Mesothelial cell of epicardium (in vitro differentiated cells): ENCODE measurements around the gene CD37. TPM values are rescaled to one million over a fixed set of nuclear protein-coding genes. Genes with fewer than 3 reads are reported as not detected.

ENCODE experiments used
- DNase-seq, 2 experiments: peaks; one replicate each; pipeline ENCODE4 v3.0.0; 2021; ENCODE audit warnings: low spot score in 2 of 2; ENCODE audit not compliant: unreplicated experiment in 2 of 2
- H3K27ac Mint-ChIP-seq: 2 replicates; pipeline ENCODE4 v1.8.0; 2021; ENCODE audit warnings: mixed read lengths
- H3K27me3 Mint-ChIP-seq: 2 replicates; pipeline ENCODE4 v1.8.0; 2021; ENCODE audit warnings: low read depth, mixed read lengths
- H3K36me3 Mint-ChIP-seq: 2 replicates; pipeline ENCODE4 v1.8.0; 2021; ENCODE audit warnings: mixed read lengths
- H3K4me1 Mint-ChIP-seq: 2 replicates; pipeline ENCODE4 v1.8.0; 2021; ENCODE audit warnings: mixed read lengths
- H3K4me3 Mint-ChIP-seq: 2 replicates; pipeline ENCODE4 v1.8.0; 2021; ENCODE audit warnings: mild to moderate bottlenecking, moderate library complexity, mixed read lengths
- H3K9me3 Mint-ChIP-seq: 2 replicates; pipeline ENCODE4 v1.8.0; 2021; ENCODE audit warnings: mixed read lengths
- CTCF ChIP-seq: fragments of 200-600 bp; sonication (generic); IDR thresholded peaks from one replicate; pipeline ENCODE4 v1.5.0; 2021; ENCODE audit warnings: antibody characterized with exemption; ENCODE audit not compliant: unreplicated experiment
- total RNA-seq: library from RNA; stranded (reverse); gene quantifications from 3 replicates; pipeline ENCODE4 v1.2.1, GENCODE V29; 2021

Gene CD37
- total RNA-seq, 1 donor from 2014 or later, result not detected

- TF ChIP-seq CTCF, result no peak
- no peak overlapping the region for H3K4me3 Mint-ChIP-seq
- H3K27ac Mint-ChIP-seq, result no peak overlapping the region
- DNase-seq, result no peak
- peaks cover 3% of the 10 kb centered on the region for H3K36me3 Mint-ChIP-seq
- H3K27me3 Mint-ChIP-seq, result peaks cover 4% of the 10 kb centered on the region
- peaks cover 9% of the 10 kb centered on the region for H3K4me1 Mint-ChIP-seq
- H3K9me3 Mint-ChIP-seq, result no peaks in the 10 kb centered on the region
Measured at GRCh38 chr19:49333418-49333805, 1.8 kb upstream of the CD37 start.

GRCh38 chr19:49333811-49334288 lies 1.4 kb upstream of the CD37 start:
- no peak for DNase-seq
- Mint-ChIP-seq H3K36me3 (peaks cover 2% of the 10 kb centered on the region), H3K4me3 (no peak overlapping the region), H3K4me1 (peaks cover 13% of the 10 kb centered on the region), H3K27me3 (peaks cover 8% of the 10 kb centered on the region), H3K27ac (no peak overlapping the region), H3K9me3 (no peaks in the 10 kb centered on the region)
- TF ChIP-seq CTCF, result no peak

- Mint-ChIP-seq H3K27me3 (peaks cover 9% of the 10 kb centered on the region), H3K27ac (no peak overlapping the region), H3K9me3 (no peaks in the 10 kb centered on the region), H3K4me1 (peaks cover 20% of the 10 kb centered on the region), H3K4me3 (no peak overlapping the region), H3K36me3 (peaks cover 4% of the 10 kb centered on the region)
- TF ChIP-seq CTCF, result no peak
- no peak for DNase-seq
Measured at GRCh38 chr19:49335784-49336481, 727 bp downstream of the CD37 start.

- peaks cover 9% of the 10 kb centered on the region for H3K27me3 Mint-ChIP-seq
- peaks cover 4% of the 10 kb centered on the region for H3K36me3 Mint-ChIP-seq
- DNase-seq, result no peak
- H3K27ac Mint-ChIP-seq, result peak overlapping the region; percentile 64
- no peak for TF ChIP-seq CTCF
- no peak overlapping the region for H3K4me3 Mint-ChIP-seq
- peaks cover 20% of the 10 kb centered on the region for H3K4me1 Mint-ChIP-seq
- H3K9me3 Mint-ChIP-seq, result no peaks in the 10 kb centered on the region
Measured at GRCh38 chr19:49336482-49337266, 1.5 kb downstream of the CD37 start.

GRCh38 chr19:49337267-49338022 lies 2.2 kb downstream of the CD37 start:
- peaks cover 20% of the 10 kb centered on the region for H3K4me1 Mint-ChIP-seq

More at GRCh38 chr19:49337267-49338022, 2.2 kb downstream of the CD37 start:
- H3K27ac Mint-ChIP-seq, result no peak overlapping the region
- peaks cover 9% of the 10 kb centered on the region for H3K27me3 Mint-ChIP-seq
- H3K9me3 Mint-ChIP-seq, result no peaks in the 10 kb centered on the region
- no peak for DNase-seq
- no peak for TF ChIP-seq CTCF
- H3K4me3 Mint-ChIP-seq, result peak overlapping the region; percentile 65
- peaks cover 7% of the 10 kb centered on the region for H3K36me3 Mint-ChIP-seq
